HG02852 (cell line): Measurements from ENCODE around the gene EPS15.

Source experiments
- ATAC-seq: cut with Tn5 transposase; IDR thresholded peaks from one replicate; pipeline ENCODE4 v1.9.1; 2021; ENCODE audit warnings: mild to moderate bottlenecking, moderate library complexity; ENCODE audit not compliant: unreplicated experiment

EPS15 gene

DNA sequence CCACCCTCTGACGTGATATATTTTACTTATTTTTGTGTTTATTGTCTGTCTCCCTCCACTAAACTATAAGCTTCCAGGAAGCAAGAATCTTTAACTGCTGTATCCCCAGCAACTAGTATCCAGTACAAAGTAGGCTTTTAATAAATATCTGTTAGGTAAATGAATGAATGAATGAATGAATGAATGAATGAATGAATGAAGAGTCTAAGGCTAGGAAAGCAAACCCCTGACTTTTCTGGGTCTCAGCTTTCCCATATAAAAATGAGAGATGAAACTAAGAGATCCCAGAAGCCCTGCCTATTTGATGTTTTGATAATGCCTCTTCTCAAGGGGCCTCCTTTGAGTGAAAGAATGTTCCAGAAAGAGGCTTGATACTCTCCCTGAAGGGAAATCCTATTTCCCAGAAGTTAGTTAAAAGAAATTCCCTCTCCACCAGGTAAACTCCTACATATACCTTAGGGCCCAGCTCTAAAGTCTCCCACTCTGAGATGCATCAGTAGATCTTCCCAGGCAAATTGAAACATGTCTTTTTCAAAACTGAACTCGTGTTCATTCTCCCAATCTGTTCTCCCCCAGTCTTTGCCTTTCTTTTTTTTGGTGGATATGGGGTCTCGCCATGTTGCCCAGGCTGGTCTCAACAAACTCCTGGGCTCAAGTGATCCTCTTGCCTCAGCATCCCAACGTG lies 196.5 kb downstream of the EPS15 start:
- ATAC-seq, result no peak

DNA sequence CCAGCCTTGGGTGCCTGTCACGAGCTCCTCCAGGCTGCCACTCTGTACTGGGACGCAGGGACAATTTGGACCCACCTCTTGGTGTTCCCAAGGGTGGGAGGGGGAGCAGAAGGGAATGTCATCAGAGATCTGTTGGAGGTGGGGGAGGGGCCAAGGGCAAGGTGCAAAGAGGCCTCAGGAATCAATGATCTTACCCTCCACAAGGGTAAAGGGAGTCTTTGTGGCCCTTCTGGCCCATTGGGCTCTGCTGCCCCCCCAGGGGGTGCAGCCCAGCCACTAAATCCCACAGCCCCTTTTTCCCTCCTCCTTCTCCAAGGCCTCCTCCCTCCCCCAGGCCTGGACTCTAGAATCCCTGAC lies 197.2 kb downstream of the EPS15 start:
- ATAC-seq, result no peak

DNA sequence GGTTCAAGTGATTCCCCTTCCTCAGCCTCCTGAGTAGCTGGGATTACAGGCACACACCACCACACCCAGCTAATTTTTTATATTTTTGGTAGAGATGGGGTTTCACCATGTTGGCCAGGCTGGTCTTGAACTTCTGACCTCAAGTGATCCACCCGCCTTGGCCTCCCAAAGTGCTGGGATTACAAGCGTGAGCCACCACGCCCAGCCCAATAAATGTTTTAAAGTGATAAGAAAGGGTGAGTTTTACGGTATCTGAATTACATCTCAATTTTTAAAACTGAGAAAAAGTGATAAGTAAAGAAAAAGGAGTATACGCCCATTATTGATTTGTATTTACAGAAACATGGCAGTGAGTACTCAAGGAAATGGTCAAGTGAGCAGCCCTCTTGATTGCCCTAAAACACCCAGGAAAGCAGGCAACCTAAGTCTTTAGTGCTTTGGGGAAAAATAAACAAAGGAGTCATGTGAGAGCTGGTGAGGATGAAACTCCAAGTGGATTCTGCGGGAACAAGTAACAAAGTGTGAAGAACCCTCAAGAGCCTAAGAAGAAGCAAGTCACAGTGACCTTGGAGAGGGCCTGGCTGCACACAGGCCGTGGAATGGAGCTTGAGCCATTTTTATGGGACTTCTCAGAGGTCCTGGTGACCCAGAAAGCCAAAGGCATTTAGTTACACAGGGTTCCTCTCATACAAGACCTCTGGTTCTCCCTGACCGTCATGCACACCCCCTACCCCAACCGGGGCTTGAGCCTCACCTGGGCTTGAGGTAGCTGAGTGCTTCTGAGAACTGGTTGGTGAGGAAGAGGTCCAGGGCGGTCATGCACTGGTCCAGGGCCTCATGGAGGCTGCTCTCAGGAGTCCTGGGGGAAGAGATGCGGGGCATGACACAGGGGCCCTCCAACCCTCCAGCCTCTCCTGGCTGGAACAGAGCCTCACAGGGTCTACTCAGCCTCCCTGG lies 197.8 kb downstream of the EPS15 start:
- ATAC-seq, result no peak

DNA sequence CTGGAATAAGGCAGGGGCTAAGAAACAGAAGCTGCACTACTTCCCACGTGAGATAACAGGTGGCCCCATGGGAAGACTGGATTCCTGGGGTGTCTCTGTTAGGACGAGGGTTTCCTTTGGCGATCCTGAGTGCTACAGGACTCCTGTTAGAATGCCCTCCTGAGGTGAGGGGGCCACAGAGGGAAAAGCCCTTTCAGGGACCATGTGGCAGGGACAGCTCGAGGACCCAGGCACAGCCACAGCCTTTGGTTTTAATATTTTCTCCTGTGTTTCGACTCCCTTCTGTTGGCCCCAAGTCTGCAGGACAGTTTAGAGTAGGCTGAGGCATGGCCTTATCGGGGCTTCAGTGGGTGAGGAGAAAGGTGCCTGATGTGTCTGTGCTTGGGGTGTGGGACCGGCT lies 201.3 kb downstream of the EPS15 start:
- no peak for ATAC-seq

DNA sequence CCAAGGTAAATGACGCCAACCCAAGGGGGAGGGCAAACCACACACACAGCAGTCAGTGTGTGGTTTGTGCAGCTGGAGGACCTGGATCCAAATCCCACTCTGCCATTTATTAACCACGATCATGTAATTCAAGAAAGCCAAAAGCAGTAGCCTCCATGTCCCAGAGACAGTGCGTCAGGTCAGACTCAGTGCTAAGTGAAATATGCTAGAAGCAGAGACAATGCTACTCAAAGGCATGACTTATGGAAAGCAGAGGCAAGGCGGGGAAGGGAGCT lies 202.3 kb downstream of the EPS15 start:
- no peak for ATAC-seq

DNA sequence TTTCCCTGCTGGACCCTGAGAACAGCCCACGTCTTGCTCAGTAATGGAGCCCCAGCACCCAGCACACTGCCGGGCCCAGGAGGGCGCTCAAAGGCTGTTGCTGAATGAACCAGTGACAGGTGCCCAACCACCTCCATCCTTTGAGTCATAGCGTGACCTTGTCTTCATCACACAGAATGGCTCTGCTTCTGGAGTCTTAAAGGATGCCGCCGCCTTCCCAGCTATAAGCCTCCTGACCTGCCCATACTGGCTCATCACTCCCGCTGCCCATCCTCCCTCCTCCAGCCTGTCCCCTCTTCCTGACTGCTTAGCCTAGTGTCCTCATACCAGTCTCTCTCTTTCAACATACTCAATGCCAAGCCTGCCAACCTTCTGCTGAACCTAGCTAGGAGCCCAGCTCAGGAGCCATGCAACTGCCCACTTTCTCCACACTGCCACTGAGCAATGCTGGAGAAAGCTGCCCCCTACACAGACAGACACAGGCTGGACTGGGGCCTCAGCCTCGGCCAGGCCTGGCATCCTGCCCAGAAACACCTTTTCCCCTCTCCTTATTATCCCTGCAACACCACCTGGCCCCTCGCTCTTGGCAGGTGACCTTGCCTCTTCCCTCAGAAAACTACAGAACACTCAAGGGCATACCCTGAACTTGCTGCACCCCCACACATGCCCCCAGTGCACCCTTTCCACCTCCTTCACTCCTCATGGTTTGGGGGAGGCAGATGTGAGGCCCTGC lies 202.8 kb downstream of the EPS15 start:
- ATAC-seq, result no peak

DNA sequence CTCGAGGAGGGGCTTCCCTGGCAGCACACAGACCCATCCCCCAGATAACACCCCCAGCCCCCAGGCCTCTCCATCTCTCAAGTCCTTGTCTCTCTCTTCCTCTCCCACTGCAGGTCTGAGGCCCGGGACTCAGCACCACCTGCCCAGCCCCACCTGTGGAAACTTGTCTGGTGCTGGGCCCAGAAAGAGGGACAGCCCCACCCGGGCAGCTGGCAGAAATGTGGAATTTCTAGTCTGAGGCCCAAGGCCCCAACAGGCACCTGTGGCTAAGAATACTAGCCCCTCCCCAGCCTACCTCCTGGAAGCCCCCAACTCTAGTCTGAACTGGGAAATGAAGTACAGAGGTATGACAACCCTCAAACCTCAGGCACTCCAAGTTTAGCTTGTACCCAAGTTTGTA lies 204.1 kb downstream of the EPS15 start:
- no peak for ATAC-seq

DNA sequence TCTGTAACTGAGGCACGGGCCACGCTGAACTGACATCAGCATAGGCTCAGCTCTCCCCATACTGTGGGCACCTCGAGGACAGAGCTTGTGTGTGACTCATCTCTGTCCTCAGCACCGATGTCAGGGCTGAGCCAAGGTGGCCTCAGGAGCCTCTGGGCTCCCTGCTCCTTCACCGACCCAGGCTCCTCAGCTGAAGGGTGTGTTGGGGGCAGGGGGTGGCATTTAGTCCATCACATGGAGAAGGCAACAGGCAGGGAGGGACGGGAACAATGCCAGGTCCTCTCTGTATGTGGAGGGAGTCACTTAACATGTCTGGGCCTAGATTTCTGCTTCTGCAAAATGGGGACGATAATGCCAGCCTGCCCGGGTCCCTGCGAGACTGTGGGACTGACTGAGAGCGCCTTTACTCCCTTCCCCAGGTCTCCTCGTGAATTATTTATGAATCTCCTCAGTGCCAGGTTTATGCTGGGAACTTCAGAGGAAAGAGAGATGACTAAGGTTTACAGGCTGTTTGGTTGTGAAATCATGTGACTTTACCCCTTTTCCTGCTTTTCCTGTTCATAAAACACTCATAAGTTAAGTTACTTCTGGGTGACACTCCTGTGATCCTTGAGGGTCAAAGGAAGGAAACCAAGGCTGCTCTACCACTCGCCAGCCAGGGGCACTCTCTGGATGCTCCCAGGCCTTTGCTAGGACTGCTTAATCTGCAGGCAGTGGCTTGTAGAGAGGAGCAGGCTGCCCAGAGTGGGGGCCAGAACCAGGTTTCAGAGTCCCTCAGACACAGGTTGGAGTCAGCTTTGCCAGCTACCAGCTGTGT lies 204.9 kb downstream of the EPS15 start:
- ATAC-seq, result no peak

DNA sequence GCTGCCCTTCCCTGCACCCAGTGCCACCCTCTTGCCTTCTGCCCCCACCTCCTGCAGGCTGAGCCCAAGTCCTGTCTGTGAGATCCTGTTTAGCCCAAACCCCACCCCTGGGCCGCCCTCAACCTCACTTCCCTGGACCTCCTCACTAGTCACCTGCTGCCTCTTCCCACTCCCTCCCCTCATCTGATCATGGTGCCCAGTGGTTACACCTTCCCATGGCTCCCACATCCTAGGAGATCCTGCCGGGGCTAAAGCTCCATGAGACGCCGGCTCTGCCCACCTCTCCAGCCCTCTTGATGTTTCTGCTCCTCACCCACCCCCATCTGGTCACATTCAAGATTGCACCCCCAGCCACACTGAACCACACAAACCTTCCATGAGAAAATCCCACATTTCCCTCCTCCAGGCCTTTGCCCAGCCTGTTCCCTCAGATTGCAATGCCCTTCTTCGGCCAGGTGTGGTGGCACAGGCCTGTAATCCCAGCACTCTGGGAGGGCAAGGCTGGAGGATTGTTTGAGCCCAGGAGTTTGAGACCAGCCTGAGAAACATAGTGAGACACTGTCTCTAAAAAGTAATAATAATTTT lies 205.7 kb downstream of the EPS15 start:
- no peak for ATAC-seq

DNA sequence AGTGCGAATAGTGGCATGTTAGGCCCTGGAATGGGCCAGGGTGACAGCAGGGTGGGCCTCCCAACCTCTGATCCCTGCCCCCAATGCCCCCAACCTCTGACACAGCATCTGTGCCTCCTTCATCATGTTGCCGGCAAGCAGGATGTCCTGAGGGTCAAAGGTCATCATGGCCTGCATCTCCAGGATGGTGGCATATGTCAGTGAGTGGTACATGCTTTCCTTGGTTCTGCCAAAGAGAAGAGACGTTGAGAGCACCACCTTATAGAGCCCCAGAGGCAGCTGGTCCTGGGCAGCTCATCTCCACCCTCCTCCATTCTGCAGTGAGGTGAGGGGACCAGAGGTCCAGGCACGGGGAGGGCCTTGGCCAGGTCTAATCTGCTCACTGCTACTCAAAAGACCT lies 206.3 kb downstream of the EPS15 start:
- ATAC-seq, result no peak

DNA sequence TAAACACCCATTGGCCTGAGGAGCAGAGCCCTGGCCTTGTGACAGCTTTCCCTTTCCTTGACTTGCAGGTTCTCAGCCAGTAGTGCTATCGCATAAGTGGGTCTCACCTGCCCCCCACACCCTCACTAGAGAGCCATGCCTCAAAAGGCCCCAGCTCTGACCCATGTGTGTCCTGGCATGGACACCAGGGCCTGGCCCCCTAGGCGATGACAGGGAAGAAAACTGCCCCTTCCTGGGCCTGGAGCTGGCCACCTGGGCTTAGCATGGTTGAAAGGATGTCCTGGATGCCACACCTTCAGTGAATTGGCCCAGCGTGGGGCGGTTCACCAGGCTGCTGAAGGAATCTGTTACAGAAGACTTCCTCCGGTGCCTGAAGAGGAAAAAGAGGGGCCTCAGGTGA lies 207.2 kb downstream of the EPS15 start:
- no peak for ATAC-seq

DNA sequence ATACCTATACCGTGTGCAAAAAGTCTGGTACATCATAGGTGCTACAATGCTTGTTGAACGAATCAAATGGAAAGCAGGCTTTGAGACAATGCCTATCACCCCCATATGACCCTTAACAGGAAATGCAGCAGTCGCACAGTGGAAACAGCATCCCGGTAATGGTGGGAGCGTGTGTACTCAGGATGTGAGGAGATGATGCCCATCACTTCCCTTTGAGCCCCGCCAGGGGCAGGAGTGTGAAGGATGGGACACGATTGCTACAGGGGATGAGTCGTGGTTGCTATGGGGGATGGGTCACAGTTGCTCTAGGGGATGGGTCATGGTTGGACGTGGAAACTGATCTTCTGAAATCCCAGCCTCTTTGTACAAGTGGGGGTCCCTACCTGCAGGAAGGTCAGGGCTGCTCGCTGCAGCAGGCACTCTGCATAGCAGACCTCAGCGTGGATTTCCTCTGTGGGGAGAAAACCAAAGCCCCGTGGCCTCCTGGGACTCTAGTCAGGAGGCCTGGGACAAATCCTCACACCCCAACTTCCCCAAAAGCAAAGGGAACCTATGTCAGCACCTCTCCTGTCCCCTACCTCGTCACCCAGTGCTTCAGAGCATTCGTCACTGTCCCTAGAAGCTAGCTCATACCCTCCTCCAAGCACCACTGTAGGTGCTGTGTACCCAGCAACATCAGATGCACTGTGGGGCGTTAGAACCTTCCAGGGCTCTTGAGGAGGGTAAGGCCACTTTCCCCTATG lies 208.0 kb downstream of the EPS15 start:
- no peak for ATAC-seq

DNA sequence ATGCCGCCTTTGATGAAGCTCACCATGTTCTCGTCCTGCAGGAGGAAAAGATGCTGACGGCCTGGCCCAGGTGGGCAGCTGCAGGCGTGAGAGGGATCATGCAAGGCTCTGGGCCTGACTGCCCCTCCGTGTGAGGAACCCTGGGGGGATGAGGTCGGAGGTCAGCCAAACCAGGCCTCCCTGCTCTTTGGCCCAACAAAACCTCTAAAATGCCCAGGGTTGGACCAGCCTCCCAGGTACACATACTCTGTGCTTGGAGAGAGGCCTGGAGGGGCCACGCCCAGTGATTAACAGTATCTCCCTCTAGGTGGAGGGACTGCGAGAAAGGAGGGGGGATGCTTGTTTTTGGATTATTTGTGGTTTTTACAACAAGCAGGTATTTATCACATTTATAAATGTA lies 209.8 kb downstream of the EPS15 start:
- no peak for ATAC-seq

DNA sequence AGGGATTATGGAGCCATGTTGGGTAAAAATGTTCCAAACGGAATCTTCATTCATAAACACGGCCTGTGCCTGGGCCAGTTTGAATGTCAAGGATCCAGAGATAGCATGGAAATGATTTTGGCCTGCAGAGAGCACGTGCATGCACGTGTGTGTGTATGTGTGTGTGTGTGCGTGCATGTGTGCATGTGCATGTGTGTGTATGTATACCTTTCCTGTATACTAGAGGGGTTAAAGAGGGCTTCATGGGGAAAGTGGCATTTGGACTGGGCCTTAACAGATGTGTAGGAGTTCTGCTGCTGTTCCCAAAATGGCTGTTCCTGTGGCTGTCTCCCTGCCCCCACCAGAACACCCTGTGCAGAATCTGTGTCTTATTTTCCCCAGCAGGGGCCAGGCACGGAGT lies 210.4 kb downstream of the EPS15 start:
- ATAC-seq, result no peak

DNA sequence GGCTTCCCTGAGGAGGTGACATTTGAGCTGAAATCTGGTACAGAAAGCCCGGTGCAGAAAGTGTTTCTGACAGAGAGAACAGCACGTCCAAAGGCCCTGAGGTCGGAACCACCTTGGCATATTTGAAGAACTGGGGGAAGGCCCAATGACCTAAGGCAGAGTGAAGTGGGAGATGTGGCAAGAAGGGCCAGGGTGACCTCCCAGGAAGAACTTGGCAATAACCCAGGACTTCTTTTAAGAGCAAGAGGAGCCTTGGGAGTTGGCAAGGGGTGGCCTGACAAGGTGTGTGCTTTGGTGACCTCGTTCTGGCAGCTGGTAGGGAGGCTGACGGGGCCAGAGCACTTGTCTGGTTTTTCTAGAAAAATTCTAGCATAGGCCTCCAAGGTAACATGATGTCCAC lies 212.1 kb downstream of the EPS15 start:
- ATAC-seq, result no peak

DNA sequence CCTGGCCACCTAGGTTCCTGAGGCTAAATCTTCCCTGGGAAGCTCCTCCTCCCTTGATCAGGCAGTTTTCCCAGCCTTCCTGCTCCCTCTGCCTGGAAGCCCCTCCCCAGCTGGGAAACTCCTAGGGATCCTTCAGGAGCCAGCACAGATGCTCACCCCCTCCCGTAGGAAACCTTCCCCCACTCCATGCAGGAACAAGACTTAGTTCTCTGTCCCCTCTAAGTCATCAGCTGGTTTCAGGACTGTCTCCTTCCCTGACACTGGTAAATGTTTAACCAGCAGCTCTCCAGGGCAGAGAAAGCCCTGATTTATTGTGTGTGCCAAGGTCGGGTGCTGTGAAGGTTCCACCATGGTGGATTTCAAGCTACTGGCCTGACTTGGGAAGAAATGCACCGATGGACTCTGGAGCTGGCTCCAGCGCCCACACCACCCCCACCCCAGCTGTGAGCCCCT lies 213.7 kb downstream of the EPS15 start:
- ATAC-seq, result no peak

DNA sequence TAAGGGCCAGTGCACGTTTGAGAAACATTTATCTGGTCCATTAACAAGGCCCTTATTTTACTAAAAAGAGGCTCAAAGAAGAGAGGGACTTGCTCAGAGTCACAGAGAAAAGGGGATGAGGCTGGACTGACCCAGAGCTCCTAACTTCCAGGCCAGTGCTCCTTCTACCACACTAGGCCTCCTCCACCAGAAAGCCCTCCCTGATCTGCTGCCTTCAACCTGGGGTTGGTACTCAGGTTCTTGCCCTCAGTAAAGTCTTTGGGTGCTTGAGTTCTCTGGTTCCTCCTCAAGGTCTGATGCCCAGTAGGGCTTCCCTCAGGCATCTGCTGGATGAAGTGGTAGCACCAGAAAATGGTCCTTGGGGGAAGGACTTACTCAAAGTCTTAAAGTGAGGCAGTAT lies 214.7 kb downstream of the EPS15 start:
- ATAC-seq, result no peak
